Neural progenitor cell (in vitro differentiated cells): ENCODE measurements around the gene TBX21.

Experiments used
- CTCF ChIP-seq: fragments of 200-600 bp; sonication (generic); IDR thresholded peaks from 2 replicates; pipeline ENCODE4 v1.5.1; 2017; ENCODE audit warnings: antibody characterized with exemption, mild to moderate bottlenecking
- EZH2 ChIP-seq: fragments of 200-600 bp; sonication (generic); IDR thresholded peaks from 2 replicates; pipeline ENCODE4 v1.6.1; 2017; ENCODE audit warnings: antibody characterized with exemption, mild to moderate bottlenecking, moderate library complexity
- EZH2phosphoT487 ChIP-seq: fragments of 200-600 bp; sonication (generic); IDR thresholded peaks from 2 replicates; pipeline ENCODE4 v1.6.1; 2017; ENCODE audit warnings: antibody characterized with exemption

- TF ChIP-seq CTCF = no peak
- TF ChIP-seq EZH2 = no peak
- TF ChIP-seq EZH2phosphoT487 = no peak
These were observed 37.3 kb upstream of the TBX21 start for GRCh38 chr17:47695429-47696376.
